GM12878 (cell line): Measurements from ENCODE around the gene VGLL4. TPM values are rescaled to one million over a fixed set of nuclear protein-coding genes. Genes with fewer than 3 reads are reported as not detected.

Experiments used
- ATAC-seq: fragments of 200-7000 bp; cut with Tn5 transposase; 3 replicates; pipeline ENCODE4 v1.9.1; 2020; ENCODE audit warnings: mild to moderate bottlenecking, moderate library complexity
- BruUV-seq: library from RNA; stranded (reverse); fragments of 400-500 nt; replicated peaks from 2 replicates; lab custom pipeline; 2021; lab: Mats Ljungman, UMichigan
- CTCF ChIA-PET: fragments of 300-600 bp; sonication (Branson Sonifier 250); formaldehyde crosslinking; extraction: SDS; loops from one replicate; lab custom pipeline; 2021; ENCODE audit warnings: inconsistent platforms; lab: Yijun Ruan, JAX
- POLR2A ChIA-PET: fragments of 350-600 bp; formaldehyde crosslinking; extraction: SDS; loops from one replicate; lab custom pipeline; 2021; ENCODE audit warnings: inconsistent platforms; lab: Charles Lee
- RAD21 ChIA-PET: fragments of 300-600 bp; sonication (Branson Sonifier 250); formaldehyde crosslinking; loops from one replicate; lab custom pipeline; 2023; ENCODE audit warnings: antibody characterized with exemption; ENCODE audit not compliant: unreplicated experiment; lab: Charles Lee
- SMC1A ChIA-PET: fragments of 300-600 bp; sonication (Branson Sonifier 250); formaldehyde crosslinking; loops from one replicate; lab custom pipeline; 2023; ENCODE audit not compliant: unreplicated experiment, uncharacterized antibody; lab: Charles Lee
- DNase-seq: peaks from one replicate; pipeline ENCODE4 v3.0.0-alpha.2; 2011; ENCODE audit warnings: low read depth, low spot score
- FAIRE-seq: peaks from 3 replicates; lab custom pipeline; 2011; peaks lifted over from hg19 to GRCh38; lab: Jason Lieb, UNC
- H2AFZ ChIP-seq: 2 replicates; pipeline ENCODE4 v1.6.0; 2011; ENCODE audit warnings: low read depth, low read length, control low read depth; ENCODE audit not compliant: control insufficient read depth
- H3K27ac ChIP-seq: 2 replicates; pipeline ENCODE4 v1.5.1; 2011; ENCODE audit warnings: control low read depth; ENCODE audit not compliant: control insufficient read depth, insufficient read depth
- H3K27me3 ChIP-seq, 2 experiments: replicated peaks in 1 of 2; 2 replicates each; pipeline versions ENCODE4 v1.6.0 to v1.6.1; 2011; ENCODE audit warnings: low read length in 1 of 2; ENCODE audit not compliant: control insufficient read depth in 2 of 2, insufficient read depth in 2 of 2
- H3K36me3 ChIP-seq, 2 experiments: 2 replicates each; pipeline ENCODE4 v1.5.1; 2011; ENCODE audit warnings: low read length in 1 of 2; ENCODE audit not compliant: control insufficient read depth in 2 of 2, insufficient read depth in 2 of 2
- H3K4me1 ChIP-seq: 2 replicates; pipeline ENCODE4 v1.6.1; 2011; ENCODE audit warnings: mild to moderate bottlenecking, low read length, moderate library complexity, mixed read lengths; ENCODE audit not compliant: control insufficient read depth, insufficient read depth
- H3K4me2 ChIP-seq: 2 replicates; pipeline ENCODE4 v1.6.0; 2011; ENCODE audit warnings: control low read depth; ENCODE audit not compliant: control insufficient read depth, insufficient read depth
- H3K4me3 ChIP-seq: fragments of 200-600 bp; sonication (generic); 2 replicates; pipeline ENCODE4 v1.5.1; 2016
- H3K79me2 ChIP-seq: 2 replicates; pipeline ENCODE4 v1.6.0; 2011; ENCODE audit warnings: low read length; ENCODE audit not compliant: control insufficient read depth, insufficient read depth
- H3K9ac ChIP-seq: 2 replicates; pipeline ENCODE4 v1.8.0; 2011; ENCODE audit warnings: low read length, control low read depth, mixed read lengths; ENCODE audit not compliant: control insufficient read depth, insufficient read depth
- H3K9me3 ChIP-seq: replicated peaks from 3 replicates; pipeline ENCODE4 v1.5.1; 2011; ENCODE audit warnings: mild to moderate bottlenecking, low read length; ENCODE audit not compliant: control insufficient read depth, insufficient read depth
- H4K20me1 ChIP-seq: 2 replicates; pipeline ENCODE4 v1.6.0; 2011; ENCODE audit not compliant: control insufficient read depth, insufficient read depth
- ATF7 ChIP-seq: fragments of 450-650 bp; IDR thresholded peaks from 2 replicates; pipeline ENCODE4 v1.6.1; 2016; ENCODE audit warnings: low read depth, mild to moderate bottlenecking
- BACH1 ChIP-seq: fragments of 450-650 bp; IDR thresholded peaks from 2 replicates; pipeline ENCODE4 v1.6.1; 2017; ENCODE audit warnings: mild to moderate bottlenecking, borderline replicate concordance
- BCL11A ChIP-seq: IDR thresholded peaks from 2 replicates; pipeline ENCODE4 v1.6.1; 2011; ENCODE audit warnings: low read depth, low read length
- CBX3 ChIP-seq: fragments of 200-600 bp; sonication (generic); IDR thresholded peaks from 2 replicates; pipeline ENCODE4 v1.6.1; 2016; ENCODE audit warnings: low read depth, borderline replicate concordance
- CEBPZ ChIP-seq: fragments of 150-350 bp; IDR thresholded peaks from 2 replicates; pipeline ENCODE4 v1.6.1; 2016; ENCODE audit warnings: low read depth, low read length
- CREM ChIP-seq: IDR thresholded peaks from 2 replicates; pipeline ENCODE4 v1.6.1; 2014; ENCODE audit warnings: antibody characterized with exemption, low read depth
- HDGF ChIP-seq: fragments of 450-650 bp; IDR thresholded peaks from 2 replicates; pipeline ENCODE4 v1.6.1; 2016; ENCODE audit warnings: antibody characterized with exemption
- POLR2A ChIP-seq: IDR thresholded peaks from 2 replicates; pipeline ENCODE4 v1.6.1; 2011; ENCODE audit warnings: low read depth, mild to moderate bottlenecking, low read length
- RAD51 ChIP-seq: fragments of 450-650 bp; IDR thresholded peaks from 2 replicates; pipeline ENCODE4 v1.6.1; 2016; ENCODE audit warnings: moderate library complexity, mild to moderate bottlenecking, inconsistent platforms
- RB1 ChIP-seq: fragments of 450-650 bp; formaldehyde crosslinking; IDR thresholded peaks from 2 replicates; pipeline ENCODE4 v1.6.1; 2017; ENCODE audit warnings: mild to moderate bottlenecking, borderline replicate concordance
- RELA ChIP-seq: fragments of 450-650 bp; IDR thresholded peaks from 2 replicates; pipeline ENCODE4 v1.8.0; 2014; ENCODE audit warnings: borderline replicate concordance; ENCODE audit not compliant: partially characterized antibody
- SIX5 ChIP-seq: IDR thresholded peaks from 2 replicates; pipeline ENCODE4 v1.6.1; 2011; ENCODE audit warnings: mild to moderate bottlenecking, low read depth, low read length, moderate library complexity; ENCODE audit not compliant: severe bottlenecking
- SMAD5 ChIP-seq: IDR thresholded peaks from 2 replicates; pipeline ENCODE4 v1.6.1; 2016; ENCODE audit warnings: antibody characterized with exemption, low read depth
- STAT3 ChIP-seq: IDR thresholded peaks from 2 replicates; pipeline ENCODE4 v1.6.1; 2011; ENCODE audit warnings: low read depth, low read length, improper control_type of control experiment
- WGBS: methylation state at CpG from one replicate; pipeline ENCODE4 v1.1.6; 2016; ENCODE audit warnings: low lambda C conversion rate; ENCODE audit not compliant: insufficient replicate concordance, insufficient coverage; ENCODE audit errors: missing lambda C conversion rate; 5-methylcytosine and 5-hydroxymethylcytosine counted together
- in situ Hi-C: fragments of 300-500 bp; cut with MboI; formaldehyde crosslinking; loops from 9 replicates; pipeline ENCODE4 v1.14.3; 2018; ENCODE audit warnings: mixed read lengths
- intact Hi-C: fragments of 100-400 bp; cut with micrococcal nuclease; formaldehyde crosslinking; loops from one replicate; pipeline ENCODE4 v1.14.2; 2022; ENCODE audit not compliant: unreplicated experiment
- polyA plus RNA-seq, 11 experiments: library from polyadenylated mRNA; depleted of rRNA in 4 of 11; unstranded in 6 of 11; stranded (reverse) in 5 of 11; fragments of >200 nt; fragmentation: Nextera tagmentation in 4 of 11; fragmentation: Illumina TruSeq in 1 of 11; extraction: Ambion mirVana in 4 of 11; extraction: Trizol in 1 of 11; gene quantifications; 1 replicate in 1 of 11; 2 replicates in 10 of 11; pipeline versions ENCODE4 v1.2.1 to v1.2.3, GENCODE V29; 2011 to 2016; ENCODE audit warnings: inconsistent platforms in 2 of 11, missing spikeins in 2 of 11, low read depth in 1 of 11
- total RNA-seq, 4 experiments: library from RNA; depleted of rRNA in 3 of 4; stranded (reverse); fragments of >200 nt in 3 of 4; fragmentation: Illumina TruSeq in 1 of 4; extraction: Trizol in 1 of 4; gene quantifications; 2 replicates each; pipeline versions ENCODE4 v1.2.1 to v1.2.3, GENCODE V29; 2013 to 2021
- TF ChIP-seq, protein P1 (sequence below): fragments of 450-650 bp; IDR thresholded peaks from 2 replicates; pipeline ENCODE4 v1.6.1; 2016; ENCODE audit warnings: mild to moderate bottlenecking
- TF ChIP-seq, protein P2 (sequence below): fragments of 450-650 bp; IDR thresholded peaks from 2 replicates; pipeline ENCODE4 v1.6.1; 2017; ENCODE audit warnings: mild to moderate bottlenecking, moderate library complexity

The VGLL4 gene
- total and polyA plus RNA-seq, 10 of the 15 experiments (the other 5 are each of a cell fraction or from before 2014, with no cell fraction given): 0.44 to 38.1 (median 16.1) TPM

- BruUV-seq: no TSS peak
- Histone ChIP-seq H3K36me3 (peaks cover 8 to 9% of the 10 kb centered on the region in 2 experiments), H4K20me1 (no peaks in the 10 kb centered on the region), H2AFZ (no peak overlapping the region), H3K4me2 (no peak overlapping the region), H3K27me3 (no peaks in the 10 kb centered on the region), H3K4me3 (no peak overlapping the region), H3K9ac (no peak overlapping the region), H3K4me1 (no peaks in the 10 kb centered on the region), H3K27ac (no peak overlapping the region), H3K79me2 (peaks cover 21% of the 10 kb centered on the region), H3K9me3 (no peaks in the 10 kb centered on the region)
- in situ Hi-C loops: no loop called here
- SMC1A ChIA-PET: no interaction called here
- FAIRE-seq (no peak), ATAC-seq (no peak), DNase-seq (no peak)
- 95% methylated on average over 20 of the region's 20 CpGs for WGBS
- POLR2A ChIA-PET: no interaction called here
- RAD21 ChIA-PET: no interaction called here
- intact Hi-C loops: no loop called here
- CTCF ChIA-PET: no interaction called here
- TF ChIP-seq, protein P1, sequence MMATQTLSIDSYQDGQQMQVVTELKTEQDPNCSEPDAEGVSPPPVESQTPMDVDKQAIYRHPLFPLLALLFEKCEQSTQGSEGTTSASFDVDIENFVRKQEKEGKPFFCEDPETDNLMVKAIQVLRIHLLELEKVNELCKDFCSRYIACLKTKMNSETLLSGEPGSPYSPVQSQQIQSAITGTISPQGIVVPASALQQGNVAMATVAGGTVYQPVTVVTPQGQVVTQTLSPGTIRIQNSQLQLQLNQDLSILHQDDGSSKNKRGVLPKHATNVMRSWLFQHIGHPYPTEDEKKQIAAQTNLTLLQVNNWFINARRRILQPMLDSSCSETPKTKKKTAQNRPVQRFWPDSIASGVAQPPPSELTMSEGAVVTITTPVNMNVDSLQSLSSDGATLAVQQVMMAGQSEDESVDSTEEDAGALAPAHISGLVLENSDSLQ: no peak
- no peak for TF ChIP-seq HDGF
- no peak for TF ChIP-seq POLR2A
- TF ChIP-seq RAD51: no peak
- no peak for TF ChIP-seq SMAD5
- no peak for TF ChIP-seq BCL11A
- no peak for TF ChIP-seq BACH1
- TF ChIP-seq, protein P2, sequence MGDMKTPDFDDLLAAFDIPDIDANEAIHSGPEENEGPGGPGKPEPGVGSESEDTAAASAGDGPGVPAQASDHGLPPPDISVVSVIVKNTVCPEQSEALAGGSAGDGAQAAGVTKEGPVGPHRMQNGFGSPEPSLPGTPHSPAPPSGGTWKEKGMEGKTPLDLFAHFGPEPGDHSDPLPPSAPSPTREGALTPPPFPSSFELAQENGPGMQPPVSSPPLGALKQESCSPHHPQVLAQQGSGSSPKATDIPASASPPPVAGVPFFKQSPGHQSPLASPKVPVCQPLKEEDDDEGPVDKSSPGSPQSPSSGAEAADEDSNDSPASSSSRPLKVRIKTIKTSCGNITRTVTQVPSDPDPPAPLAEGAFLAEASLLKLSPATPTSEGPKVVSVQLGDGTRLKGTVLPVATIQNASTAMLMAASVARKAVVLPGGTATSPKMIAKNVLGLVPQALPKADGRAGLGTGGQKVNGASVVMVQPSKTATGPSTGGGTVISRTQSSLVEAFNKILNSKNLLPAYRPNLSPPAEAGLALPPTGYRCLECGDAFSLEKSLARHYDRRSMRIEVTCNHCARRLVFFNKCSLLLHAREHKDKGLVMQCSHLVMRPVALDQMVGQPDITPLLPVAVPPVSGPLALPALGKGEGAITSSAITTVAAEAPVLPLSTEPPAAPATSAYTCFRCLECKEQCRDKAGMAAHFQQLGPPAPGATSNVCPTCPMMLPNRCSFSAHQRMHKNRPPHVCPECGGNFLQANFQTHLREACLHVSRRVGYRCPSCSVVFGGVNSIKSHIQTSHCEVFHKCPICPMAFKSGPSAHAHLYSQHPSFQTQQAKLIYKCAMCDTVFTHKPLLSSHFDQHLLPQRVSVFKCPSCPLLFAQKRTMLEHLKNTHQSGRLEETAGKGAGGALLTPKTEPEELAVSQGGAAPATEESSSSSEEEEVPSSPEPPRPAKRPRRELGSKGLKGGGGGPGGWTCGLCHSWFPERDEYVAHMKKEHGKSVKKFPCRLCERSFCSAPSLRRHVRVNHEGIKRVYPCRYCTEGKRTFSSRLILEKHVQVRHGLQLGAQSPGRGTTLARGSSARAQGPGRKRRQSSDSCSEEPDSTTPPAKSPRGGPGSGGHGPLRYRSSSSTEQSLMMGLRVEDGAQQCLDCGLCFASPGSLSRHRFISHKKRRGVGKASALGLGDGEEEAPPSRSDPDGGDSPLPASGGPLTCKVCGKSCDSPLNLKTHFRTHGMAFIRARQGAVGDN: no peak
- no peak for TF ChIP-seq SIX5
- TF ChIP-seq CREM: no peak
- no peak for TF ChIP-seq STAT3
- TF ChIP-seq CBX3: no peak
- TF ChIP-seq ATF7: no peak
- TF ChIP-seq RB1: no peak
- TF ChIP-seq RELA: no peak
- TF ChIP-seq CEBPZ: no peak
These were observed 68.6 kb downstream of the VGLL4 start for GRCh38 chr3:11574981-11575669.
